Loucy (cell line): Measurements from ENCODE around the gene PNPLA2.

Source experiments
- H2AFZ ChIP-seq: fragments of 200-600 bp; sonication (generic); 2 replicates; pipeline ENCODE4 v1.6.0; 2016; ENCODE audit warnings: antibody characterized with exemption, mild to moderate bottlenecking, low read length, moderate library complexity
- H3F3A ChIP-seq: fragments of 200-600 bp; 2 replicates; pipeline ENCODE4 v1.6.0; 2016; ENCODE audit warnings: antibody characterized with exemption, low read depth, mild to moderate bottlenecking
- H3K27me3 ChIP-seq: fragments of 200-600 bp; sonication (generic); 2 replicates; pipeline ENCODE4 v1.6.1; 2014; ENCODE audit warnings: low read length, mild to moderate bottlenecking; ENCODE audit not compliant: insufficient read depth, poor library complexity, severe bottlenecking
- H3K36me3 ChIP-seq: fragments of 200-600 bp; sonication (generic); 2 replicates; pipeline ENCODE4 v1.6.1; 2016; ENCODE audit warnings: low read length; ENCODE audit not compliant: insufficient read depth
- H3K4me1 ChIP-seq: fragments of 200-600 bp; sonication (generic); 2 replicates; pipeline ENCODE4 v1.5.1; 2014; ENCODE audit warnings: low read length, mild to moderate bottlenecking; ENCODE audit not compliant: insufficient read depth, poor library complexity, severe bottlenecking
- H3K4me2 ChIP-seq: fragments of 200-600 bp; sonication (generic); 2 replicates; pipeline ENCODE4 v1.6.0; 2014; ENCODE audit warnings: antibody characterized with exemption, low read length, low read depth, mild to moderate bottlenecking; ENCODE audit not compliant: poor library complexity, severe bottlenecking
- H3K4me3 ChIP-seq: fragments of 200-600 bp; sonication (generic); 2 replicates; pipeline ENCODE4 v1.5.1; 2014; ENCODE audit warnings: low read length, mild to moderate bottlenecking, mixed read lengths; ENCODE audit not compliant: poor library complexity, severe bottlenecking
- H3K79me2 ChIP-seq: fragments of 200-600 bp; sonication (generic); 2 replicates; pipeline ENCODE4 v1.6.1; 2014; ENCODE audit warnings: low read length; ENCODE audit not compliant: insufficient read depth
- H3K9ac ChIP-seq: fragments of 200-600 bp; sonication (generic); 2 replicates; pipeline ENCODE4 v1.6.0; 2014; ENCODE audit warnings: mild to moderate bottlenecking, low read depth, low read length, moderate library complexity; ENCODE audit not compliant: poor library complexity, severe bottlenecking
- H3K9me2 ChIP-seq: fragments of 200-600 bp; sonication (generic); replicated peaks from 2 replicates; pipeline ENCODE4 v1.6.1; 2016; ENCODE audit warnings: low read depth, low read length, mixed read lengths
- H3K9me3 ChIP-seq: fragments of 200-600 bp; sonication (generic); 2 replicates; pipeline ENCODE4 v1.6.1; 2014; ENCODE audit warnings: mild to moderate bottlenecking, antibody characterized with exemption, low read length, low read depth; ENCODE audit not compliant: insufficient read depth
- H4K20me1 ChIP-seq: fragments of 200-600 bp; sonication (generic); 2 replicates; pipeline ENCODE4 v1.6.0; 2014; ENCODE audit warnings: antibody characterized with exemption, low read length, mild to moderate bottlenecking; ENCODE audit not compliant: insufficient read depth, poor library complexity, severe bottlenecking
- CTCF ChIP-seq: fragments of 200-600 bp; sonication (generic); conservative IDR thresholded peaks from 2 replicates; pipeline ENCODE4 v1.5.1; 2014; ENCODE audit warnings: mild to moderate bottlenecking, antibody characterized with exemption, low read length
- EZH2phosphoT487 ChIP-seq: fragments of 200-600 bp; IDR thresholded peaks from 2 replicates; pipeline ENCODE4 v1.6.1; 2018; ENCODE audit warnings: antibody characterized with exemption, mild to moderate bottlenecking, moderate library complexity, borderline replicate concordance

The PNPLA2 gene

DNA sequence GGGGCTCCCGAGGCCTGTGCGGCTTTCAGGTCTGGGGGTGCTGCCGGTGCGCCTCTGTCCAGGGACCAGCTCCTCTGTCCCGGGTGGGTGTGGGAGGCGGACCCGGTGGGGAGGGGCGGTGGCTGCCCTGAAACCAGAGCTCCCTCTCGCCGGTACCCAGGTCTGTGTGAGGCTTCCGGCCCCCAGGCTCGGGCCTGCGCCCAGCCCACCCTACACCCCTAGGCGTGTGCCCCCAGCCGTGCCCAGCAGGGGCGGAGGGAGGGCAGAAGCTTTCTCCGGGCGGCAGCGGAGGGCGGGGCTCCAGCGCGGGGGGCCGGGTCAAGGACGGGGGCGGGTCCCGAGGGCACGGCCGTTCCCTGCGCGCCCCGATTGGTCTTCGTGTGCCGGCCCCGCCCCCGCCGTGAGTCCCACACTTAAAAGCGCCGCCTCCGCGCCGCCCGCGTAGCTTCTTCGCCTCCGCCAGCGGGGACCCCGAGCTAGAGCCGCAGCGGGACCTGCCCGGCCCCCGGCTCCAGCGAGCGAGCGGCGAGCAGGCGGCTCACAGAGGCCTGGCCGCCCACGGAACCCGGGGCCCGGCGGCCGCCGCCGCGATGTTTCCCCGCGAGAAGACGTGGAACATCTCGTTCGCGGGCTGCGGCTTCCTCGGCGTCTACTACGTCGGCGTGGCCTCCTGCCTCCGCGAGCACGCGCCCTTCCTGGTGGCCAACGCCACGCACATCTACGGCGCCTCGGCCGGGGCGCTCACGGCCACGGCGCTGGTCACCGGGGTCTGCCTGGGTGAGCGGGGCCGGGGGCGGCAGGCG is 616 bp downstream of the PNPLA2 start:
- peaks cover 14% of the 10 kb centered on the region for H3K4me1 ChIP-seq
- peak overlapping the region; percentile 42; the same call in 1 of the 2 replicates for H2AFZ ChIP-seq
- no peaks in the 10 kb centered on the region for H3F3A ChIP-seq

DNA sequence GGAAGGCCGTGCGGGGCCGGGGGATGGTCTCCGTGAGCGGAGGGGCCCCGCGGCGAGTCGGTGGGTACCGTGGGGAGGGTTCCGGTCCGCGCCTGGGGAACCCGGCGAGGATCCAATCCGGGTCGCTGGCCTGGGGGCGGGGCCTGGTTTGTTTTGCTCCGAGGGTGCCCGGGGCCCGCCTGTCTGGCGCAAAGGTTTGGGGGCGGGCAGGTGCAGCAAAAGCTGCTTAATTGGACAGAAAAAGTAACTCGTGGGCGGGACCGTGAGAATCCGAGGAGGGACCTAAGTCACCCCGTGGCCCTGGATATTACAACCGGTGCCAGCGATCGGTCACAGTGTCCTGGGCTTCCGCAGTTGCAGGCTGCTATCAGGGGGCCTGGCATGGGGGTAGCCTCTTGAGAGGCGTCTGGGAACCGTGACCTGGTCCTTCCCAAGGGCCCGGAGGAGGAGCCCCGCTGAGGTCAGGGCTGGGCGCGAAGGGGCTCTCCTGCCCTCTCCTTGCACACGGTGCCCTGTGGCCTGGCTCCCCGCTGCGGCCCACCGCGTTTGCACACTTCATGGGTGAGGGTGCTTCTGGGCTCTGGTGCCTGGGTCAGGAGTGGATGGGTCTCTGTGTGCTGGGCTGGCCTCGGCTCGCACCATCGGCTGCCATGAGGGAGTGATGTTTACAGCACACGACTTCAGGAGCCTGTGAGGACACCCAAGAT is 1.4 kb downstream of the PNPLA2 start:
- peak overlapping the region; percentile 89 for H3K4me3 ChIP-seq
- peaks cover 14% of the 10 kb centered on the region for H3K4me1 ChIP-seq
- TF ChIP-seq EZH2phosphoT487 (no peak), CTCF (no peak)
- no peaks in the 10 kb centered on the region for H3K9me3 ChIP-seq
- H2AFZ ChIP-seq = peak overlapping the region; percentile 20; the same call in 1 of the 2 replicates
- H3K4me2 ChIP-seq = peak overlapping the region; percentile 97
- H3K9ac ChIP-seq = peak overlapping the region; percentile 81
- H3K9me2 ChIP-seq = no peaks in the 10 kb centered on the region
- no peaks in the 10 kb centered on the region for H3K27me3 ChIP-seq
- no peaks in the 10 kb centered on the region for H3K36me3 ChIP-seq
- H3K79me2 ChIP-seq = peaks cover 24% of the 10 kb centered on the region
- H3F3A ChIP-seq = no peaks in the 10 kb centered on the region
- H4K20me1 ChIP-seq = peaks cover 27% of the 10 kb centered on the region

More for the DNA sequence above, 616 bp downstream of the PNPLA2 start:
- H3K9ac ChIP-seq = peak overlapping the region; percentile 81
- peak overlapping the region; percentile 89 for H3K4me3 ChIP-seq
- no peaks in the 10 kb centered on the region for H3K36me3 ChIP-seq
- peaks cover 27% of the 10 kb centered on the region for H4K20me1 ChIP-seq
- TF ChIP-seq CTCF = no peak
- TF ChIP-seq EZH2phosphoT487 = no peak
- peak overlapping the region; percentile 97 for H3K4me2 ChIP-seq
- H3K9me3 ChIP-seq = no peaks in the 10 kb centered on the region
- H3K27me3 ChIP-seq = no peaks in the 10 kb centered on the region
- H3K79me2 ChIP-seq = peaks cover 24% of the 10 kb centered on the region
- no peaks in the 10 kb centered on the region for H3K9me2 ChIP-seq

DNA sequence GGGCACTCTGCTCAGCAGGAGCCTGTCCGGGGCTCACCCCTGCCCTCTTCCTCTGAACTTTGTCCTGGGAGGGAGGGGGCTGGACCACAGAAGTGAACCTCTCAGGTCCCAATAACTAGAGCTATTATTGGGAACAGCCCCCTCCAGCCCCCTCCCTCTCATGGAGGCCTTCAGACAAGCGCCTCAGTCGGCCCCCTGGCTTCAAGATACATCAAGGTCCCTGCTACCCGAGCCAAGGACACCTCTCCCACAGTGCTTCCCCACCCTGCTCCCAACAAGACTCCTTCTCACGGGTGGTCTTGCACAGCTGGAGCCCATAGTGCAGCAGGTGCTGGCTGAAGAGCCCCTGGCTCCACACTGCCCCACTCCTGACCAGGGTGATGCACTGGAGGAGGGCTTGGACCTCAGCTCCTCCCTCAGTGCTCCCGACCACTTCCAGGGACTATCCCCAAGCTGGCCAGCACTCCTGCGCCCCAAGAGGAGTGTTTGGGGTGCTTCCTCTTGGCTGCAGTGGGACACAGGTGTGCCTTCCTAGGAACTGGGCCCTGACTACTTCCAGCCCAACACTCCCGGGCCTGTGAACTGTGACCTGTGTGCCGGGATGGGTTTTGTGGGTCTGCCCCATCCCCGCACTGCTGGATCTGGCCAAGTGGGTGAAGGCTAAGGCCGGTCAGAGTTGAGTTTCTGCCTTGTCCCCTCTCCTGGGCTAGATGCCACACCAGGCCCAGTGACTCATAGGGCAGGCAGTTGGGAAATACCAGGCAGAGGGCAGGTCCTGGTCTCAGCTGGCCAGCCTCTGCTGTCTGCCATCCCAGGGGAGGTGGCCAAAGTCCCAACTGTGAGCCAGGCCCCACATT is 2.2 kb downstream of the PNPLA2 start:
- TF ChIP-seq CTCF (no peak), EZH2phosphoT487 (no peak)

More for the DNA sequence above, 2.2 kb downstream of the PNPLA2 start:
- H4K20me1 ChIP-seq = peaks cover 27% of the 10 kb centered on the region
- no peaks in the 10 kb centered on the region for H3K36me3 ChIP-seq
- no peaks in the 10 kb centered on the region for H3F3A ChIP-seq
- H3K27me3 ChIP-seq = no peaks in the 10 kb centered on the region
- peaks cover 24% of the 10 kb centered on the region for H3K79me2 ChIP-seq
- H3K9me2 ChIP-seq = no peaks in the 10 kb centered on the region
- H3K9ac ChIP-seq = peak overlapping the region; percentile 81
- H3K4me2 ChIP-seq = peak overlapping the region; percentile 97
- peak overlapping the region; percentile 89 for H3K4me3 ChIP-seq
- no peaks in the 10 kb centered on the region for H3K9me3 ChIP-seq
- peaks cover 22% of the 10 kb centered on the region for H3K4me1 ChIP-seq
- no peak overlapping the region for H2AFZ ChIP-seq
